DOHH2 (cell line): ENCODE results near the gene CCND2.

ENCODE experiments used
- H3F3A ChIP-seq: fragments of 200-600 bp; sonication (generic), shearing (Covaris generic); 2 replicates; pipeline ENCODE4 v1.6.0; 2016; ENCODE audit warnings: antibody characterized with exemption, mild to moderate bottlenecking; ENCODE audit not compliant: control insufficient read depth, insufficient read depth
- H3K27ac ChIP-seq: fragments of 200-600 bp; sonication (generic); 2 replicates; pipeline ENCODE4 v1.5.1; 2014; ENCODE audit warnings: low read depth, mild to moderate bottlenecking, low read length, moderate library complexity
- H3K27me3 ChIP-seq: fragments of 200-600 bp; sonication (generic); 2 replicates; pipeline ENCODE4 v1.6.1; 2014; ENCODE audit warnings: mild to moderate bottlenecking, low read length, mixed read lengths; ENCODE audit not compliant: control insufficient read depth
- H3K36me3 ChIP-seq: fragments of 200-600 bp; sonication (generic); 2 replicates; pipeline ENCODE4 v1.6.1; 2014; ENCODE audit warnings: mild to moderate bottlenecking, low read length, moderate library complexity, mixed read lengths; ENCODE audit not compliant: control insufficient read depth
- H3K4me1 ChIP-seq: fragments of 200-600 bp; sonication (generic); 2 replicates; pipeline ENCODE4 v1.6.1; 2014; ENCODE audit warnings: mild to moderate bottlenecking, low read length, mixed read lengths; ENCODE audit not compliant: control insufficient read depth
- H3K4me2 ChIP-seq: fragments of 200-600 bp; sonication (generic); 2 replicates; pipeline ENCODE4 v1.6.0; 2014; ENCODE audit warnings: mild to moderate bottlenecking, low read length, moderate library complexity
- H3K4me3 ChIP-seq: fragments of 200-600 bp; sonication (generic); 2 replicates; pipeline ENCODE4 v1.5.1; 2014; ENCODE audit warnings: mild to moderate bottlenecking, low read length, mixed read lengths
- H3K79me2 ChIP-seq: fragments of 200-600 bp; sonication (generic); 2 replicates; pipeline ENCODE4 v1.6.1; 2014; ENCODE audit warnings: mild to moderate bottlenecking, low read length, mixed read lengths; ENCODE audit not compliant: control insufficient read depth
- H3K9me2 ChIP-seq: fragments of 200-600 bp; sonication (generic); replicated peaks from 2 replicates; pipeline ENCODE4 v1.6.1; 2014; ENCODE audit warnings: mild to moderate bottlenecking, low read length, mixed read lengths; ENCODE audit not compliant: control insufficient read depth
- H3K9me3 ChIP-seq: fragments of 200-600 bp; sonication (generic); 2 replicates; pipeline ENCODE4 v1.6.1; 2014; ENCODE audit warnings: antibody characterized with exemption, low read length, mixed read lengths; ENCODE audit not compliant: control insufficient read depth, insufficient read depth
- H4K20me1 ChIP-seq: fragments of 200-600 bp; sonication (generic); 2 replicates; pipeline ENCODE4 v1.6.0; 2014; ENCODE audit warnings: low read depth, mild to moderate bottlenecking, antibody characterized with exemption, low read length, moderate library complexity; ENCODE audit not compliant: control insufficient read depth, insufficient read depth
- CTCF ChIP-seq: fragments of 200-600 bp; sonication (generic); IDR thresholded peaks from one replicate; pipeline ENCODE4 v1.5.1; 2014; ENCODE audit warnings: antibody characterized with exemption, mild to moderate bottlenecking, low read depth, low read length; ENCODE audit not compliant: poor library complexity, severe bottlenecking
- EZH2phosphoT487 ChIP-seq: fragments of 200-600 bp; sonication (generic); IDR thresholded peaks from 2 replicates; pipeline ENCODE4 v1.6.1; 2017; ENCODE audit warnings: borderline replicate concordance, mild to moderate bottlenecking, antibody characterized with exemption, low read length, moderate library complexity, mixed read lengths

The CCND2 gene

DNA sequence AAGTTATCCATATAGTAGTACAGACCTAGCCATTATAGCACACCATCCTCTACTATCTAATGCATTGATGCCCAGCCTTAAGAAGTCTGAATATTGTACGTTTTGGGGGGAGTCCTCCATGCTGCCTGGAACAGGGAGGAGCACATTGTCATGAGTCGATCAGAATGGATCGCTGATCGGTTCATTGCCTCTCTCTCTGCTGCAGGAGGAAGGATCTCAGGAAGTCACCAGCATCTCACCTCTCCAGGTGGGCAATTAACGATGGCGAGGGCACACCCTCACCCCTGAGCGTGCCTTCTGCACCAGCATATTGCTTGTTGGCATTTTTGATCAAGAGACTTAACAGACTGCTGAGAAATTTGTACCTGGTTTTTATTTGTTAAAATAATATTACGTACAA is 11.5 kb downstream of the CCND2 start:
- TF ChIP-seq EZH2phosphoT487 (no peak), CTCF (no peak)
- Histone ChIP-seq H4K20me1 (no peaks in the 10 kb centered on the region), H3F3A (no peaks in the 10 kb centered on the region), H3K36me3 (no peaks in the 10 kb centered on the region), H3K27me3 (no peaks in the 10 kb centered on the region), H3K9me2 (no peaks in the 10 kb centered on the region), H3K4me2 (no peak overlapping the region), H3K4me1 (no peaks in the 10 kb centered on the region), H3K79me2 (no peaks in the 10 kb centered on the region), H3K27ac (no peak overlapping the region), H3K4me3 (no peak overlapping the region), H3K9me3 (no peaks in the 10 kb centered on the region)

- Histone ChIP-seq H3K79me2 (no peaks in the 10 kb centered on the region), H4K20me1 (no peaks in the 10 kb centered on the region), H3K27ac (no peak overlapping the region), H3K4me2 (no peak overlapping the region), H3K9me2 (no peaks in the 10 kb centered on the region), H3K9me3 (no peaks in the 10 kb centered on the region), H3K36me3 (no peaks in the 10 kb centered on the region), H3K4me1 (no peaks in the 10 kb centered on the region), H3F3A (no peaks in the 10 kb centered on the region), H3K27me3 (no peaks in the 10 kb centered on the region), H3K4me3 (no peak overlapping the region)
- TF ChIP-seq EZH2phosphoT487: no peak
- no peak for TF ChIP-seq CTCF
Measured at GRCh38 chr12:4286228-4286627, 12.7 kb downstream of the CCND2 start.

DNA sequence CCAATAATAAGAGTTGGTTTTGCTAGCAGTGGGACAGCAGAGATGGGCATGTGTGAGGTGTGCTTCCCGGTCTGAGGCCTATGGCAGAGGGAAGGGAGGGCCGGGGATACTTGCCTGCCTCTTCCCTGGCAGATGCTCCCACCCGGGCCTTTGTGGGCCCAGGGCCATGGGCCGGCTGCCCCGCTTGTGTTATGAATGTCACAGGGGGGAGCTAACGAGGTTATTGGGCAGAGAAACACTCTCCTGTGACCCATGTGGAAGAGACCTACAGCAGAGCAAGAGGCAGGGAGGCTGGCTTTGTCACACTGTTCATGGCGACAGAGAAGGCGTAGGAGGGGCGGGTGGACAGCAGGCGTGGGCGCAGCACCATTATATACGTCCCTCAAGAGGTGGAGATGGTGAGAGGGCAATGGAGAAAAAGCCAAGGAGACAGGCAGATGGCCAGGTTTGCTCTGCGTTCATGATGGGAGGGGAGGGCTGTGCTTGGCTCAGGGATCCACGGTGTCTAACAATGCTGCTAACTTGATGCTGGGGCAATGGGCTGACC is 13.3 kb downstream of the CCND2 start:
- H3K27ac ChIP-seq: no peak overlapping the region
- H3K9me3 ChIP-seq: no peaks in the 10 kb centered on the region
- no peak overlapping the region for H3K4me2 ChIP-seq
- no peaks in the 10 kb centered on the region for H4K20me1 ChIP-seq
- no peaks in the 10 kb centered on the region for H3K79me2 ChIP-seq
- H3K9me2 ChIP-seq: no peaks in the 10 kb centered on the region
- no peaks in the 10 kb centered on the region for H3F3A ChIP-seq
- H3K36me3 ChIP-seq: no peaks in the 10 kb centered on the region
- no peaks in the 10 kb centered on the region for H3K4me1 ChIP-seq
- TF ChIP-seq CTCF: no peak
- TF ChIP-seq EZH2phosphoT487: no peak
- H3K27me3 ChIP-seq: no peaks in the 10 kb centered on the region
- no peak overlapping the region for H3K4me3 ChIP-seq
